Ovary (tissue), 3 donors: Measurements from ENCODE around the gene TMCC2.
"Not testable (repeated sequence)": the region's sequence is repeated elsewhere in the genome, so short reads cannot be mapped to it uniquely, and the experiment has no call there.

Experiments
- CTCF ChIP-seq, 3 donors: fragments of 450-650 bp in 2 of 3; fragments of 200-600 bp in 1 of 3; IDR thresholded peaks; one replicate each; pipeline versions ENCODE4 v1.5.1 to v1.8.0; 2016 to 2022; ENCODE audit warnings: antibody characterized with exemption in 3 of 3, mild to moderate bottlenecking in 1 of 3
- POLR2A ChIP-seq: fragments of 450-650 bp; IDR thresholded peaks from one replicate; pipeline ENCODE4 v1.6.1; 2017; ENCODE audit warnings: antibody characterized with exemption, mild to moderate bottlenecking, moderate library complexity
- donor health status: DM: no; HTN: no; CAD: no.

- not testable (repeated sequence) for TF ChIP-seq CTCF (IDR thresholded peaks at IDR 0.05); POLR2A
Observed at GRCh38 chr1:205297546-205298177, 69.9 kb downstream of the TMCC2 start.
